Hematopoietic multipotent progenitor cell treated with erythropoietin and hydrocortisone succinate and interleukin-3 and kit ligand, for 6 days (in vitro differentiated cells): ENCODE data around the gene HOOK2.
"Not testable (repeated sequence)": the region's sequence is repeated elsewhere in the genome, so short reads cannot be mapped to it uniquely, and the experiment has no call there.

Experiments
- DNase-seq: peaks from one replicate; pipeline ENCODE4 v3.0.0-alpha.2; 2015

HOOK2 gene

GRCh38 chr19:12720296-12720695, 55.1 kb downstream of the HOOK2 start:
- DNase-seq, result no peak

GRCh38 chr19:12715929-12716328, 59.4 kb downstream of the HOOK2 start:
- DNase-seq, result peak; percentile 47

GRCh38 chr19:12715102-12715501, 60.2 kb downstream of the HOOK2 start:
- no peak for DNase-seq

- DNase-seq, result not testable (repeated sequence)
Observed at GRCh38 chr19:12713304-12713703, 62.0 kb downstream of the HOOK2 start.
